ENCODE measurements around the gene DCLK3.

DNA sequence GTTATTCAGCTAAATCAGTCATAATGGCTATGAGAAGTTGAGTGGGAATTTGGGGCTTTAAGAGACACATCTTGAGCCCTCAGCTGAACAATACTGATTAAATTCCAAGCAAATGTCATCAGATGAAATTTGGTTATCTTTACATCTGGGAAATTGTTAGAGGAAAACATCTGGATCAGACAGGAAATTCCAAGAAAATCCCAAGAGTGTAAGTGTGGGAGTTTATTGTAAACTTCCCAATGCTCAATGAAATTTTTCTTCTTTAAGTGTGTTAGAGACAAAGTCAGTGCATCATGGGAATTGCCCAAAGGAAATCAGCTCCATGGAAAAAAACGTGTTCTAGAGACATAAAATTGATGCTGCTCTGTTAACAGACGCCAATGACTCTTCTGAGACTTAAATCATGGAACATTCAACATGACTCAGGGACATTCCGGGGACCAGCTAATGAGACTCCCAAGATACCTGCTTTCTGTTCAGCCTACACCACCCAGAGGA is 19.8 kb upstream of the DCLK3 start:
- TF ChIP-seq, protein P1, sequence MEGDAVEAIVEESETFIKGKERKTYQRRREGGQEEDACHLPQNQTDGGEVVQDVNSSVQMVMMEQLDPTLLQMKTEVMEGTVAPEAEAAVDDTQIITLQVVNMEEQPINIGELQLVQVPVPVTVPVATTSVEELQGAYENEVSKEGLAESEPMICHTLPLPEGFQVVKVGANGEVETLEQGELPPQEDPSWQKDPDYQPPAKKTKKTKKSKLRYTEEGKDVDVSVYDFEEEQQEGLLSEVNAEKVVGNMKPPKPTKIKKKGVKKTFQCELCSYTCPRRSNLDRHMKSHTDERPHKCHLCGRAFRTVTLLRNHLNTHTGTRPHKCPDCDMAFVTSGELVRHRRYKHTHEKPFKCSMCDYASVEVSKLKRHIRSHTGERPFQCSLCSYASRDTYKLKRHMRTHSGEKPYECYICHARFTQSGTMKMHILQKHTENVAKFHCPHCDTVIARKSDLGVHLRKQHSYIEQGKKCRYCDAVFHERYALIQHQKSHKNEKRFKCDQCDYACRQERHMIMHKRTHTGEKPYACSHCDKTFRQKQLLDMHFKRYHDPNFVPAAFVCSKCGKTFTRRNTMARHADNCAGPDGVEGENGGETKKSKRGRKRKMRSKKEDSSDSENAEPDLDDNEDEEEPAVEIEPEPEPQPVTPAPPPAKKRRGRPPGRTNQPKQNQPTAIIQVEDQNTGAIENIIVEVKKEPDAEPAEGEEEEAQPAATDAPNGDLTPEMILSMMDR (conservative IDR thresholded peaks at IDR 0.05; ENCODE audit: low read depth, low read length) = no peak
- TF ChIP-seq SMC3 (IDR thresholded peaks at IDR 0.05; ENCODE audit: low read depth, low read length) = no peak
